ENCODE results near the gene SP5. TPM values are rescaled to one million over a fixed set of nuclear protein-coding genes. Genes with fewer than 3 reads are reported as not detected.

The SP5 gene
- total and polyA plus RNA-seq, 9 of the 15 experiments (the other 6 are each of a cell fraction or from before 2014, with no cell fraction given): 0.03 to 1.7 (median 0.16) TPM; not detected in 1

DNA sequence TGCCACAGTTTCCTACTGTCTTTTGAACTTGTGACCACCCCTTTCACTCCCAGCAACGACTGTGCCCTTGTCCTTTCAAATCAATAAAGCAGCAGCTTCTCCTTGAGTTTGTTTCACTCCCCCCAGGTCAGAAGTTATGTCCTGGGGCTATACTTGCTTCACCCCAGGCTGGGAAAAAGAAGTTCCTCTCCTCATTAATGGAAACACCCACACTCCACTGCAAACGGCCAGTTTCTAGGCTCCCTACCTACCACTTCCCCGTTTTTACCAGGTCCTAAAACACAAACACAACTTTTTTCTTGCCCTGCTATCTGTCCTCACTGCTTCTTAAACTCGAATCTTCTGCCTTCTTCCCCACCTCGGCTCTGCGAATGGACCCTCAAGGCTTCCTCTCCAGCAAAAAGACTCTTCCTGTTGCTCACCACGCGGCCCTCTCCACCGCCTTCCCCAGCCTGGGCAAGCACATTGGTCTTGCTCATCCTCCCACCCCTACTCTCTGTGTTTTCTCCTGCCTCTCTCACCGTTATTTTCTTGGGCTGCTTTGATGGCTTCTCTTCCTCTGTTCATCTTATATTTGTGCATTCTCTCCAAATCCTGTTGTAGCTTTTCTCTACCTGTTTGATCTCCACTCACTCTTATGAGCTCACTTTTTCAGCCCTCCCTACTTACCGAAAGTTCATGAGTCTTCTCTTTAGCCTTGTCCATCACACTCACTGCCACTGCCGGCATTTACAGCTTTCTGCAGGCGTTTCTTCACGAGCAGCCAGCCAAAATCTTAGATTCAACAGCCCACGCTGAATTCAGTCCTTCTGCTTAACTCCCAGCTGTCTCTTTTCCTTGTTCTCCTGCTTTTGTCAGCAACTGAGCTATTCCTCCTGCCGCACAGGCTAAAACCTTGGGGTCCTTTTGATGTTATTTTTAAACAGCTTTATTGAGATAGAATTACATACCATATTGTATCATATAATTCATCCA lies 7.0 kb upstream of the SP5 start (continued):
- TF ChIP-seq, protein P1, sequence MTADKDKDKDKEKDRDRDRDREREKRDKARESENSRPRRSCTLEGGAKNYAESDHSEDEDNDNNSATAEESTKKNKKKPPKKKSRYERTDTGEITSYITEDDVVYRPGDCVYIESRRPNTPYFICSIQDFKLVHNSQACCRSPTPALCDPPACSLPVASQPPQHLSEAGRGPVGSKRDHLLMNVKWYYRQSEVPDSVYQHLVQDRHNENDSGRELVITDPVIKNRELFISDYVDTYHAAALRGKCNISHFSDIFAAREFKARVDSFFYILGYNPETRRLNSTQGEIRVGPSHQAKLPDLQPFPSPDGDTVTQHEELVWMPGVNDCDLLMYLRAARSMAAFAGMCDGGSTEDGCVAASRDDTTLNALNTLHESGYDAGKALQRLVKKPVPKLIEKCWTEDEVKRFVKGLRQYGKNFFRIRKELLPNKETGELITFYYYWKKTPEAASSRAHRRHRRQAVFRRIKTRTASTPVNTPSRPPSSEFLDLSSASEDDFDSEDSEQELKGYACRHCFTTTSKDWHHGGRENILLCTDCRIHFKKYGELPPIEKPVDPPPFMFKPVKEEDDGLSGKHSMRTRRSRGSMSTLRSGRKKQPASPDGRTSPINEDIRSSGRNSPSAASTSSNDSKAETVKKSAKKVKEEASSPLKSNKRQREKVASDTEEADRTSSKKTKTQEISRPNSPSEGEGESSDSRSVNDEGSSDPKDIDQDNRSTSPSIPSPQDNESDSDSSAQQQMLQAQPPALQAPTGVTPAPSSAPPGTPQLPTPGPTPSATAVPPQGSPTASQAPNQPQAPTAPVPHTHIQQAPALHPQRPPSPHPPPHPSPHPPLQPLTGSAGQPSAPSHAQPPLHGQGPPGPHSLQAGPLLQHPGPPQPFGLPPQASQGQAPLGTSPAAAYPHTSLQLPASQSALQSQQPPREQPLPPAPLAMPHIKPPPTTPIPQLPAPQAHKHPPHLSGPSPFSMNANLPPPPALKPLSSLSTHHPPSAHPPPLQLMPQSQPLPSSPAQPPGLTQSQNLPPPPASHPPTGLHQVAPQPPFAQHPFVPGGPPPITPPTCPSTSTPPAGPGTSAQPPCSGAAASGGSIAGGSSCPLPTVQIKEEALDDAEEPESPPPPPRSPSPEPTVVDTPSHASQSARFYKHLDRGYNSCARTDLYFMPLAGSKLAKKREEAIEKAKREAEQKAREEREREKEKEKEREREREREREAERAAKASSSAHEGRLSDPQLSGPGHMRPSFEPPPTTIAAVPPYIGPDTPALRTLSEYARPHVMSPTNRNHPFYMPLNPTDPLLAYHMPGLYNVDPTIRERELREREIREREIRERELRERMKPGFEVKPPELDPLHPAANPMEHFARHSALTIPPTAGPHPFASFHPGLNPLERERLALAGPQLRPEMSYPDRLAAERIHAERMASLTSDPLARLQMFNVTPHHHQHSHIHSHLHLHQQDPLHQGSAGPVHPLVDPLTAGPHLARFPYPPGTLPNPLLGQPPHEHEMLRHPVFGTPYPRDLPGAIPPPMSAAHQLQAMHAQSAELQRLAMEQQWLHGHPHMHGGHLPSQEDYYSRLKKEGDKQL (CRISPR knock-in tag; IDR thresholded peaks at IDR 0.05; ENCODE audit: borderline replicate concordance): no peak
- TF ChIP-seq, protein P2, sequence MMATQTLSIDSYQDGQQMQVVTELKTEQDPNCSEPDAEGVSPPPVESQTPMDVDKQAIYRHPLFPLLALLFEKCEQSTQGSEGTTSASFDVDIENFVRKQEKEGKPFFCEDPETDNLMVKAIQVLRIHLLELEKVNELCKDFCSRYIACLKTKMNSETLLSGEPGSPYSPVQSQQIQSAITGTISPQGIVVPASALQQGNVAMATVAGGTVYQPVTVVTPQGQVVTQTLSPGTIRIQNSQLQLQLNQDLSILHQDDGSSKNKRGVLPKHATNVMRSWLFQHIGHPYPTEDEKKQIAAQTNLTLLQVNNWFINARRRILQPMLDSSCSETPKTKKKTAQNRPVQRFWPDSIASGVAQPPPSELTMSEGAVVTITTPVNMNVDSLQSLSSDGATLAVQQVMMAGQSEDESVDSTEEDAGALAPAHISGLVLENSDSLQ (IDR thresholded peaks at IDR 0.05): peak; percentile 9; the same call in 1 of the 2 replicates
- TF ChIP-seq, protein P3, sequence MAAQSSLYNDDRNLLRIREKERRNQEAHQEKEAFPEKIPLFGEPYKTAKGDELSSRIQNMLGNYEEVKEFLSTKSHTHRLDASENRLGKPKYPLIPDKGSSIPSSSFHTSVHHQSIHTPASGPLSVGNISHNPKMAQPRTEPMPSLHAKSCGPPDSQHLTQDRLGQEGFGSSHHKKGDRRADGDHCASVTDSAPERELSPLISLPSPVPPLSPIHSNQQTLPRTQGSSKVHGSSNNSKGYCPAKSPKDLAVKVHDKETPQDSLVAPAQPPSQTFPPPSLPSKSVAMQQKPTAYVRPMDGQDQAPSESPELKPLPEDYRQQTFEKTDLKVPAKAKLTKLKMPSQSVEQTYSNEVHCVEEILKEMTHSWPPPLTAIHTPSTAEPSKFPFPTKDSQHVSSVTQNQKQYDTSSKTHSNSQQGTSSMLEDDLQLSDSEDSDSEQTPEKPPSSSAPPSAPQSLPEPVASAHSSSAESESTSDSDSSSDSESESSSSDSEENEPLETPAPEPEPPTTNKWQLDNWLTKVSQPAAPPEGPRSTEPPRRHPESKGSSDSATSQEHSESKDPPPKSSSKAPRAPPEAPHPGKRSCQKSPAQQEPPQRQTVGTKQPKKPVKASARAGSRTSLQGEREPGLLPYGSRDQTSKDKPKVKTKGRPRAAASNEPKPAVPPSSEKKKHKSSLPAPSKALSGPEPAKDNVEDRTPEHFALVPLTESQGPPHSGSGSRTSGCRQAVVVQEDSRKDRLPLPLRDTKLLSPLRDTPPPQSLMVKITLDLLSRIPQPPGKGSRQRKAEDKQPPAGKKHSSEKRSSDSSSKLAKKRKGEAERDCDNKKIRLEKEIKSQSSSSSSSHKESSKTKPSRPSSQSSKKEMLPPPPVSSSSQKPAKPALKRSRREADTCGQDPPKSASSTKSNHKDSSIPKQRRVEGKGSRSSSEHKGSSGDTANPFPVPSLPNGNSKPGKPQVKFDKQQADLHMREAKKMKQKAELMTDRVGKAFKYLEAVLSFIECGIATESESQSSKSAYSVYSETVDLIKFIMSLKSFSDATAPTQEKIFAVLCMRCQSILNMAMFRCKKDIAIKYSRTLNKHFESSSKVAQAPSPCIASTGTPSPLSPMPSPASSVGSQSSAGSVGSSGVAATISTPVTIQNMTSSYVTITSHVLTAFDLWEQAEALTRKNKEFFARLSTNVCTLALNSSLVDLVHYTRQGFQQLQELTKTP (IDR thresholded peaks at IDR 0.05; ENCODE audit: low read depth in 1 of 2, partially characterized antibody in 2 of 2): peak in 1 of 2 experiments; percentile 41
- TF ChIP-seq ZBTB1 (CRISPR knock-in tag; IDR thresholded peaks at IDR 0.05; ENCODE audit: borderline replicate concordance, low read depth) (no peak), SMAD4 (CRISPR knock-in tag; conservative IDR thresholded peaks at IDR 0.05) (0 out of 2 replicates have a peak, but pooled peaks have one; percentile 18), BRD4 (IDR thresholded peaks at IDR 0.05) (no peak), NR2F6 (CRISPR knock-in tag; IDR thresholded peaks at IDR 0.05) (no peak)
- TF ChIP-seq, protein P4, sequence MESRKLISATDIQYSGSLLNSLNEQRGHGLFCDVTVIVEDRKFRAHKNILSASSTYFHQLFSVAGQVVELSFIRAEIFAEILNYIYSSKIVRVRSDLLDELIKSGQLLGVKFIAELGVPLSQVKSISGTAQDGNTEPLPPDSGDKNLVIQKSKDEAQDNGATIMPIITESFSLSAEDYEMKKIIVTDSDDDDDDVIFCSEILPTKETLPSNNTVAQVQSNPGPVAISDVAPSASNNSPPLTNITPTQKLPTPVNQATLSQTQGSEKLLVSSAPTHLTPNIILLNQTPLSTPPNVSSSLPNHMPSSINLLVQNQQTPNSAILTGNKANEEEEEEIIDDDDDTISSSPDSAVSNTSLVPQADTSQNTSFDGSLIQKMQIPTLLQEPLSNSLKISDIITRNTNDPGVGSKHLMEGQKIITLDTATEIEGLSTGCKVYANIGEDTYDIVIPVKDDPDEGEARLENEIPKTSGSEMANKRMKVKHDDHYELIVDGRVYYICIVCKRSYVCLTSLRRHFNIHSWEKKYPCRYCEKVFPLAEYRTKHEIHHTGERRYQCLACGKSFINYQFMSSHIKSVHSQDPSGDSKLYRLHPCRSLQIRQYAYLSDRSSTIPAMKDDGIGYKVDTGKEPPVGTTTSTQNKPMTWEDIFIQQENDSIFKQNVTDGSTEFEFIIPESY (CRISPR knock-in tag; IDR thresholded peaks at IDR 0.05): 0 out of 2 replicates have a peak, but pooled peaks have one; percentile 30
- TF ChIP-seq, protein P5, sequence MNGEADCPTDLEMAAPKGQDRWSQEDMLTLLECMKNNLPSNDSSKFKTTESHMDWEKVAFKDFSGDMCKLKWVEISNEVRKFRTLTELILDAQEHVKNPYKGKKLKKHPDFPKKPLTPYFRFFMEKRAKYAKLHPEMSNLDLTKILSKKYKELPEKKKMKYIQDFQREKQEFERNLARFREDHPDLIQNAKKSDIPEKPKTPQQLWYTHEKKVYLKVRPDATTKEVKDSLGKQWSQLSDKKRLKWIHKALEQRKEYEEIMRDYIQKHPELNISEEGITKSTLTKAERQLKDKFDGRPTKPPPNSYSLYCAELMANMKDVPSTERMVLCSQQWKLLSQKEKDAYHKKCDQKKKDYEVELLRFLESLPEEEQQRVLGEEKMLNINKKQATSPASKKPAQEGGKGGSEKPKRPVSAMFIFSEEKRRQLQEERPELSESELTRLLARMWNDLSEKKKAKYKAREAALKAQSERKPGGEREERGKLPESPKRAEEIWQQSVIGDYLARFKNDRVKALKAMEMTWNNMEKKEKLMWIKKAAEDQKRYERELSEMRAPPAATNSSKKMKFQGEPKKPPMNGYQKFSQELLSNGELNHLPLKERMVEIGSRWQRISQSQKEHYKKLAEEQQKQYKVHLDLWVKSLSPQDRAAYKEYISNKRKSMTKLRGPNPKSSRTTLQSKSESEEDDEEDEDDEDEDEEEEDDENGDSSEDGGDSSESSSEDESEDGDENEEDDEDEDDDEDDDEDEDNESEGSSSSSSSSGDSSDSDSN (IDR thresholded peaks at IDR 0.05; ENCODE audit: borderline replicate concordance in 1 of 2, low read depth in 2 of 2, low read length in 2 of 2): no peak
